NCI-H128 (cell line): Measurements from ENCODE around the gene SLC27A3.

Experiments used
- DNase-seq: peaks from one replicate; lab custom pipeline; 2025; ENCODE audit not compliant: unreplicated experiment; lab: John Stamatoyannopoulos, UW

Gene SLC27A3

GRCh38 chr1:153796786-153797659 lies 21.8 kb downstream of the SLC27A3 start:
- peak; percentile 70 for DNase-seq

- no peak for DNase-seq
Measured at GRCh38 chr1:153798468-153798780, 23.2 kb downstream of the SLC27A3 start.

GRCh38 chr1:153799016-153799415 lies 23.8 kb downstream of the SLC27A3 start:
- DNase-seq = no peak

GRCh38 chr1:153799566-153800465 lies 24.6 kb downstream of the SLC27A3 start:
- DNase-seq = no peak

- no peak for DNase-seq
Measured at GRCh38 chr1:153800516-153800915, 25.3 kb downstream of the SLC27A3 start.

- no peak for DNase-seq
Measured at GRCh38 chr1:153801028-153801625, 25.9 kb downstream of the SLC27A3 start.

GRCh38 chr1:153801786-153802697 lies 26.8 kb downstream of the SLC27A3 start:
- DNase-seq = no peak

- no peak for DNase-seq
Measured at GRCh38 chr1:153803470-153804056, 28.4 kb downstream of the SLC27A3 start.

GRCh38 chr1:153804112-153804511 lies 28.9 kb downstream of the SLC27A3 start:
- DNase-seq = no peak

- no peak for DNase-seq
Measured at GRCh38 chr1:153805042-153805745, 30.0 kb downstream of the SLC27A3 start.

GRCh38 chr1:153805886-153806719 lies 30.9 kb downstream of the SLC27A3 start:
- no peak for DNase-seq

GRCh38 chr1:153816283-153816889 lies 41.2 kb downstream of the SLC27A3 start:
- DNase-seq = no peak

- no peak for DNase-seq
Measured at GRCh38 chr1:153818876-153819275, 43.7 kb downstream of the SLC27A3 start.

GRCh38 chr1:153827168-153827964 lies 52.2 kb downstream of the SLC27A3 start:
- no peak for DNase-seq
